GM18870 (cell line): ENCODE data around the gene MIS18BP1.
"Not testable (repeated sequence)": the region's sequence is repeated elsewhere in the genome, so short reads cannot be mapped to it uniquely, and the experiment has no call there.

Experiments
- ATAC-seq: cut with Tn5 transposase; IDR thresholded peaks from one replicate; pipeline ENCODE4 v1.9.1; 2021; ENCODE audit warnings: moderate library complexity; ENCODE audit not compliant: unreplicated experiment

The MIS18BP1 gene

GRCh38 chr14:45246691-45247090 is 6.3 kb downstream of the MIS18BP1 start:
- ATAC-seq = peak; percentile 67

- no peak for ATAC-seq
Observed at GRCh38 chr14:45246151-45246550, 6.9 kb downstream of the MIS18BP1 start.

GRCh38 chr14:45242706-45243105 is 10.3 kb downstream of the MIS18BP1 start:
- no peak for ATAC-seq

- no peak for ATAC-seq
Observed at GRCh38 chr14:45238988-45239387, 14.0 kb downstream of the MIS18BP1 start.

GRCh38 chr14:45227566-45227965 is 25.4 kb downstream of the MIS18BP1 start:
- ATAC-seq = no peak

- ATAC-seq = peak; percentile 47
Observed at GRCh38 chr14:45222485-45223262, 30.3 kb downstream of the MIS18BP1 start.

GRCh38 chr14:45214341-45214740 is 38.7 kb downstream of the MIS18BP1 start:
- not testable (repeated sequence) for ATAC-seq

- not testable (repeated sequence) for ATAC-seq
Observed at GRCh38 chr14:45213716-45214115, 39.3 kb downstream of the MIS18BP1 start.

- ATAC-seq = no peak
Observed at GRCh38 chr14:45212231-45212630, 40.8 kb downstream of the MIS18BP1 start.

GRCh38 chr14:45211295-45211694 is 41.7 kb downstream of the MIS18BP1 start:
- ATAC-seq = no peak

- ATAC-seq = no peak
Observed at GRCh38 chr14:45210159-45210558, 42.8 kb downstream of the MIS18BP1 start.

GRCh38 chr14:45204241-45204640 is 48.8 kb downstream of the MIS18BP1 start:
- no peak for ATAC-seq

- ATAC-seq = no peak
Observed at GRCh38 chr14:45201905-45202304, 51.1 kb downstream of the MIS18BP1 start.

- no peak for ATAC-seq
Observed at GRCh38 chr14:45199230-45199629, 53.8 kb downstream of the MIS18BP1 start.

- no peak for ATAC-seq
Observed at GRCh38 chr14:45198551-45198950, 54.5 kb downstream of the MIS18BP1 start.

- ATAC-seq = peak; percentile 67
Observed at GRCh38 chr14:45194964-45195363, 58.0 kb downstream of the MIS18BP1 start.

- no peak for ATAC-seq
Observed at GRCh38 chr14:45185100-45185814, 67.7 kb downstream of the MIS18BP1 start.

GRCh38 chr14:45181806-45182205 is 71.2 kb downstream of the MIS18BP1 start:
- no peak for ATAC-seq

- no peak for ATAC-seq
Observed at GRCh38 chr14:45181329-45181728, 71.7 kb downstream of the MIS18BP1 start.

GRCh38 chr14:45177076-45177475 is 75.9 kb downstream of the MIS18BP1 start:
- ATAC-seq = no peak

GRCh38 chr14:45169906-45170305 is 83.1 kb downstream of the MIS18BP1 start:
- ATAC-seq = no peak

- peak; percentile 75 for ATAC-seq
Observed at GRCh38 chr14:45156067-45156466, 96.9 kb downstream of the MIS18BP1 start.
